ENCODE results near the gene EEPD1.

- TF ChIP-seq, protein P1, sequence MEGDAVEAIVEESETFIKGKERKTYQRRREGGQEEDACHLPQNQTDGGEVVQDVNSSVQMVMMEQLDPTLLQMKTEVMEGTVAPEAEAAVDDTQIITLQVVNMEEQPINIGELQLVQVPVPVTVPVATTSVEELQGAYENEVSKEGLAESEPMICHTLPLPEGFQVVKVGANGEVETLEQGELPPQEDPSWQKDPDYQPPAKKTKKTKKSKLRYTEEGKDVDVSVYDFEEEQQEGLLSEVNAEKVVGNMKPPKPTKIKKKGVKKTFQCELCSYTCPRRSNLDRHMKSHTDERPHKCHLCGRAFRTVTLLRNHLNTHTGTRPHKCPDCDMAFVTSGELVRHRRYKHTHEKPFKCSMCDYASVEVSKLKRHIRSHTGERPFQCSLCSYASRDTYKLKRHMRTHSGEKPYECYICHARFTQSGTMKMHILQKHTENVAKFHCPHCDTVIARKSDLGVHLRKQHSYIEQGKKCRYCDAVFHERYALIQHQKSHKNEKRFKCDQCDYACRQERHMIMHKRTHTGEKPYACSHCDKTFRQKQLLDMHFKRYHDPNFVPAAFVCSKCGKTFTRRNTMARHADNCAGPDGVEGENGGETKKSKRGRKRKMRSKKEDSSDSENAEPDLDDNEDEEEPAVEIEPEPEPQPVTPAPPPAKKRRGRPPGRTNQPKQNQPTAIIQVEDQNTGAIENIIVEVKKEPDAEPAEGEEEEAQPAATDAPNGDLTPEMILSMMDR (IDR thresholded peaks at IDR 0.05; ENCODE audit: borderline replicate concordance, extremely low read depth, low read length, poor library complexity, severe bottlenecking), result no peak
- TF ChIP-seq EZH2 (IDR thresholded peaks at IDR 0.05; ENCODE audit: borderline replicate concordance, low read depth, low read length, severe bottlenecking), result no peak
These were observed 107.4 kb downstream of the EEPD1 start for GRCh38 chr7:36260481-36260880.

All from DND-41 (cell line).